DND-41 (cell line): Measurements from ENCODE around the gene SLC44A3.

Experiments used
- ATAC-seq: fragments of 200-7000 bp; cut with Tn5 transposase; 3 replicates; pipeline ENCODE4 v1.9.1; 2021; ENCODE audit warnings: low read depth; ENCODE audit not compliant: insufficient read depth
- DNase-seq: peaks from one replicate; pipeline ENCODE4 v3.0.0-alpha.2; 2020
- H2AFZ ChIP-seq: 2 replicates; pipeline ENCODE4 v1.6.0; 2012; ENCODE audit warnings: low read depth, low read length
- H3K27ac ChIP-seq: 2 replicates; pipeline ENCODE4 v1.5.1; 2012; ENCODE audit warnings: low read length, inconsistent platforms
- H3K27me3 ChIP-seq: fragments of 200-600 bp; sonication (generic); 2 replicates; pipeline ENCODE4 v1.6.0; 2012; ENCODE audit warnings: low read length, mild to moderate bottlenecking, inconsistent platforms; ENCODE audit not compliant: insufficient read depth, poor library complexity
- H3K36me3 ChIP-seq: 2 replicates; pipeline ENCODE4 v1.5.1; 2012; ENCODE audit warnings: low read length, inconsistent platforms; ENCODE audit not compliant: insufficient read depth
- H3K4me1 ChIP-seq: 2 replicates; pipeline ENCODE4 v1.5.1; 2012; ENCODE audit warnings: mild to moderate bottlenecking, low read length; ENCODE audit not compliant: insufficient read depth
- H3K4me2 ChIP-seq: 2 replicates; pipeline ENCODE4 v1.6.0; 2012; ENCODE audit warnings: mild to moderate bottlenecking, moderate library complexity, low read length, inconsistent platforms; ENCODE audit not compliant: insufficient read depth
- H3K4me3 ChIP-seq, 2 experiments: fragments of 200-600 bp in 1 of 2; shearing (Covaris generic) in 1 of 2; 2 replicates each; pipeline ENCODE4 v1.5.1; 2012 to 2016; ENCODE audit warnings: inconsistent platforms in 2 of 2, low read length in 2 of 2, mild to moderate bottlenecking in 2 of 2, low read depth in 1 of 2, moderate library complexity in 1 of 2
- H3K79me2 ChIP-seq: 2 replicates; pipeline ENCODE4 v1.6.0; 2012; ENCODE audit warnings: low read length, inconsistent platforms; ENCODE audit not compliant: insufficient read depth
- H3K9ac ChIP-seq: 2 replicates; pipeline ENCODE4 v1.6.0; 2012; ENCODE audit warnings: low read depth, mild to moderate bottlenecking, inconsistent platforms, low read length, moderate library complexity
- H3K9me3 ChIP-seq: 2 replicates; pipeline ENCODE4 v1.5.1; 2012; ENCODE audit warnings: low read length, moderate library complexity, mild to moderate bottlenecking, inconsistent platforms; ENCODE audit not compliant: insufficient read depth, severe bottlenecking
- H4K20me1 ChIP-seq: 2 replicates; pipeline ENCODE4 v1.6.0; 2012; ENCODE audit warnings: low read length; ENCODE audit not compliant: insufficient read depth
- EZH2 ChIP-seq: IDR thresholded peaks from 3 replicates; pipeline ENCODE4 v1.6.1; 2012; ENCODE audit warnings: borderline replicate concordance, low read depth, mild to moderate bottlenecking, moderate library complexity, low read length, inconsistent platforms; ENCODE audit not compliant: severe bottlenecking
- TF ChIP-seq, protein P1 (sequence below): IDR thresholded peaks from 2 replicates; pipeline ENCODE4 v1.5.1; 2012; ENCODE audit warnings: borderline replicate concordance, low read length, moderate library complexity, mild to moderate bottlenecking; ENCODE audit not compliant: poor library complexity, severe bottlenecking; ENCODE audit errors: extremely low read depth

The SLC44A3 gene

DNA sequence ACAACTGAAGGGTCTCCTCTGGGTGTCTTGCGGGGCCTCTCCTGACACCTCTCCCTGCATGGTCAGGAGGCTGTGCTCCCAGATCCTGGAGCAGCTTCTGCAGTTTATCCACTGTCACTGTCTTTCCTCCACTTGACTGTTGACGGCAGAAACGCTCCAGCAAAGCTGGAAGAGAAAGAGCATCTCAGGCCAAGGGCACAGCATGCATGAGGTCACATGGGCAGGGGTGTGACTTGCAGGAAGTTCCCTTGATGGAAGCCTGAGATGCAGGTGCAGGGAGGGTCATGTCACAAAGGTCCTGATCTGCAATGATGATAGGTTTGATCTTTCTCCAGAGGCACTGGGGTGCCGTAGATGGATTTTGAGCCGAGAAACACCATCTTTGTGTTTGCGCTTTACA is 23.3 kb downstream of the SLC44A3 start:
- H4K20me1 ChIP-seq: no peaks in the 10 kb centered on the region
- TF ChIP-seq, protein P1, sequence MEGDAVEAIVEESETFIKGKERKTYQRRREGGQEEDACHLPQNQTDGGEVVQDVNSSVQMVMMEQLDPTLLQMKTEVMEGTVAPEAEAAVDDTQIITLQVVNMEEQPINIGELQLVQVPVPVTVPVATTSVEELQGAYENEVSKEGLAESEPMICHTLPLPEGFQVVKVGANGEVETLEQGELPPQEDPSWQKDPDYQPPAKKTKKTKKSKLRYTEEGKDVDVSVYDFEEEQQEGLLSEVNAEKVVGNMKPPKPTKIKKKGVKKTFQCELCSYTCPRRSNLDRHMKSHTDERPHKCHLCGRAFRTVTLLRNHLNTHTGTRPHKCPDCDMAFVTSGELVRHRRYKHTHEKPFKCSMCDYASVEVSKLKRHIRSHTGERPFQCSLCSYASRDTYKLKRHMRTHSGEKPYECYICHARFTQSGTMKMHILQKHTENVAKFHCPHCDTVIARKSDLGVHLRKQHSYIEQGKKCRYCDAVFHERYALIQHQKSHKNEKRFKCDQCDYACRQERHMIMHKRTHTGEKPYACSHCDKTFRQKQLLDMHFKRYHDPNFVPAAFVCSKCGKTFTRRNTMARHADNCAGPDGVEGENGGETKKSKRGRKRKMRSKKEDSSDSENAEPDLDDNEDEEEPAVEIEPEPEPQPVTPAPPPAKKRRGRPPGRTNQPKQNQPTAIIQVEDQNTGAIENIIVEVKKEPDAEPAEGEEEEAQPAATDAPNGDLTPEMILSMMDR: no peak
- TF ChIP-seq EZH2: no peak
- no peaks in the 10 kb centered on the region for H3K9me3 ChIP-seq
- ATAC-seq (peak; percentile 74; the same call in 2 of the 3 replicates), DNase-seq (peak; percentile 41)
- no peak overlapping the region for H3K9ac ChIP-seq
- no peaks in the 10 kb centered on the region for H3K36me3 ChIP-seq
- H3K4me1 ChIP-seq: 0 out of 2 replicates have a peak, but pooled peaks cover 2% of the 10 kb centered on the region
- no peak overlapping the region for H3K4me2 ChIP-seq
- H3K4me3 ChIP-seq: no peak overlapping the region
- H2AFZ ChIP-seq: no peak overlapping the region
- no peak overlapping the region for H3K27ac ChIP-seq
- H3K79me2 ChIP-seq: no peaks in the 10 kb centered on the region
- H3K27me3 ChIP-seq: no peaks in the 10 kb centered on the region

DNA sequence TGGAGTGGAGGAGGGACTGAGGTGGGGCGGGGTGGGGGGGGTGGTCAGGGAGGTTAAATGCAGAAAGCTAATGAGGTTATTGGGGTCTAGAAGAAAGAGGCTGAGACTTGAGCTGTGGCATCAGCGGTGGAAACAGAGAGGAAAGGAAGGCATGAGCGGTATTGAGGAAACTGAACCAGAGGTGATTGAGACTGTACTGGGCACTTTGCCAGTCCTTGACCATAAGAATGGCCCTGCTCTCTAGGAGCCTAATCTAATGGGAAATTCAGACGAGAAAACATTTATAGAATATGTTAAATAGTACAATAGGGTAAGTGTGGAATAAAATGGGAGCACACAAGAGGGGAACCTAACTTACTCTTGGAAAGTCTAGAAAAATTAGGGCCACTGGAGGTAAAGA is 23.7 kb downstream of the SLC44A3 start:
- H3K9ac ChIP-seq: no peak overlapping the region
- 0 out of 2 replicates have a peak, but pooled peaks cover 2% of the 10 kb centered on the region for H3K4me1 ChIP-seq
- no peak overlapping the region for H2AFZ ChIP-seq
- H4K20me1 ChIP-seq: no peaks in the 10 kb centered on the region
- no peak overlapping the region for H3K4me2 ChIP-seq
- TF ChIP-seq, protein P1: no peak
- no peak for TF ChIP-seq EZH2
- H3K27ac ChIP-seq: no peak overlapping the region
- ATAC-seq (no peak), DNase-seq (no peak)
- H3K36me3 ChIP-seq: no peaks in the 10 kb centered on the region
- no peaks in the 10 kb centered on the region for H3K9me3 ChIP-seq
- no peaks in the 10 kb centered on the region for H3K27me3 ChIP-seq
- H3K4me3 ChIP-seq: no peak overlapping the region
- H3K79me2 ChIP-seq: no peaks in the 10 kb centered on the region

DNA sequence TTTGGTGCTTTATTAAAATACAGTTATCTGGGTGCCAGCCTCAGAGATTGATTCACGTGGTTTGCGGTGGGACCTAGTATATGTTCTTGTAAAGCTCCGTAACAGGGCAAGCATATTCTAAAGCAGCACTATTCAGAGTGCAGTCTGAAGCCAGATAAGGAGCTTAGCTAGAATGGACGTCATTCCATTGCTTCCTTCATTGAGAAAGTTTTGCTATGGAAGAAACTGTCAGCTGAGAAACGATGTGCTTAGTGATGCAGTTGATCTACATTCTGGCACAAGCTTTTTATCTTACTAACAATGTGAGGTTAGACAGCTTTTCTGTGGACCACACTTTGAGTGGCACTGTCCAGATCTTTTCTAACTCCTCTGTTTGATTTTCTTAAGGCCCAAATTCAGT is 26.2 kb downstream of the SLC44A3 start:
- H3K9ac ChIP-seq: no peak overlapping the region
- H3K9me3 ChIP-seq: no peaks in the 10 kb centered on the region
- H3K4me2 ChIP-seq: no peak overlapping the region
- H3K36me3 ChIP-seq: no peaks in the 10 kb centered on the region
- ATAC-seq (no peak), DNase-seq (no peak)
- no peak overlapping the region for H3K4me3 ChIP-seq
- TF ChIP-seq EZH2: no peak
- H3K79me2 ChIP-seq: no peaks in the 10 kb centered on the region
- H3K27me3 ChIP-seq: no peaks in the 10 kb centered on the region
- H2AFZ ChIP-seq: no peak overlapping the region
- no peak overlapping the region for H3K27ac ChIP-seq
- no peaks in the 10 kb centered on the region for H4K20me1 ChIP-seq
- 0 out of 2 replicates have a peak, but pooled peaks cover 2% of the 10 kb centered on the region for H3K4me1 ChIP-seq

DNA sequence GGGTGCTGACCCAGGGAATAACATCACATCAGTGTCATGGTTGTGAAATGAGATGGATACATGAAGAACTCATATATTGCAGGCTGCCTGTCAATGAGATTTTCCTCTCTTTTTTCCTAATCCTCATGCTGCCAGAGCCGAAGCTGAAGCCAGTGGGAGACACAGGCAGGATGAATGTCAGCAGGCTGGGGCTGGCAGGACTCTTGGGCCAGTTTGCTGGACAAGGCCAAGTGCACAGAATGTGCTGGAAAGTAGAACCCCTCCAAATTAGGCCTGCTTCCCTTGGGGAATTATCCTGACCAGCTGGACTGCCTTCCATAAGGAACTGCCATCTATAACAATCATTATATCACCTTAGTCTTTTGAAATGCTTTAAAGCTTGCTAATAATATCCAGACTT is 31.4 kb downstream of the SLC44A3 start:
- no peaks in the 10 kb centered on the region for H3K9me3 ChIP-seq
- no peak overlapping the region for H3K4me3 ChIP-seq
- H3K4me2 ChIP-seq: no peak overlapping the region
- no peak overlapping the region for H2AFZ ChIP-seq
- H3K9ac ChIP-seq: no peak overlapping the region
- no peaks in the 10 kb centered on the region for H4K20me1 ChIP-seq
- H3K79me2 ChIP-seq: no peaks in the 10 kb centered on the region
- H3K4me1 ChIP-seq: peaks cover 11% of the 10 kb centered on the region
- DNase-seq (no peak), ATAC-seq (no peak)
- H3K27me3 ChIP-seq: peaks cover 3% of the 10 kb centered on the region
- H3K36me3 ChIP-seq: no peaks in the 10 kb centered on the region
- no peak overlapping the region for H3K27ac ChIP-seq
- TF ChIP-seq EZH2: no peak
- TF ChIP-seq, protein P1: no peak
